Nucleus accumbens (tissue), 56 donors: ENCODE data around the gene ADAMTSL2.

Experiments used
- DNase-seq, 56 donors: peaks; one replicate each; lab custom pipeline; 2025; lab: John Stamatoyannopoulos, UW

ADAMTSL2 gene

GRCh38 chr9:133499132-133499891 is 35.2 kb upstream of the ADAMTSL2 start:
- no peak for DNase-seq

- DNase-seq, result no peak
These were observed 34.6 kb upstream of the ADAMTSL2 start for GRCh38 chr9:133499892-133500270.

GRCh38 chr9:133502112-133502511 is 32.4 kb upstream of the ADAMTSL2 start:
- DNase-seq, result no peak

- no peak for DNase-seq
These were observed 29.2 kb upstream of the ADAMTSL2 start for GRCh38 chr9:133505186-133505830.

- no peak for DNase-seq
These were observed 28.4 kb upstream of the ADAMTSL2 start for GRCh38 chr9:133505901-133506652.

- DNase-seq, result no peak
These were observed 27.9 kb upstream of the ADAMTSL2 start for GRCh38 chr9:133506653-133507038.

- no peak for DNase-seq
These were observed 27.1 kb upstream of the ADAMTSL2 start for GRCh38 chr9:133507246-133507965.

DNA sequence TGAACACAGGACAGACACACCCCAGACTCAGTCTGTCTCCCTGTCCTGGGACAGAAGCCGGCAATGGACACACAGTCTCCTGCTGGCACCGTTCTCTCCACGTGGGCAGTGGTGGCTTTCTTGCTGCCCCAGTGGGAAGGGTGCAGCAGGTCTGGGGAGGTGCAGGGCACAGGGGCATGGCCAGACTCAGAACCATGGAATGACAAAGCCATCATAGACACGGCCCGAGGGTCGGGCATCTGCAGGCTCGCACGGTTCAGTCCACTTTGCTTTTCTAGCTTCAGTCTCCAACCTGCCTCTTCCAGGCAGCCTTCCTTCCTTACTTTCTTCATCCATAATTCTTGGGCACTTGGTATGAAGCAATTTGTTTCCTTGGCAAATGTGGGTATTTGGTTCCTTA is 26.5 kb upstream of the ADAMTSL2 start:
- DNase-seq, result no peak

GRCh38 chr9:133509179-133510083 is 25.1 kb upstream of the ADAMTSL2 start:
- DNase-seq, result peak in 42 of 56 donors; percentile 8 to 78 (median 50)

- DNase-seq, result no peak
These were observed 23.5 kb upstream of the ADAMTSL2 start for GRCh38 chr9:133510926-133511505.

DNA sequence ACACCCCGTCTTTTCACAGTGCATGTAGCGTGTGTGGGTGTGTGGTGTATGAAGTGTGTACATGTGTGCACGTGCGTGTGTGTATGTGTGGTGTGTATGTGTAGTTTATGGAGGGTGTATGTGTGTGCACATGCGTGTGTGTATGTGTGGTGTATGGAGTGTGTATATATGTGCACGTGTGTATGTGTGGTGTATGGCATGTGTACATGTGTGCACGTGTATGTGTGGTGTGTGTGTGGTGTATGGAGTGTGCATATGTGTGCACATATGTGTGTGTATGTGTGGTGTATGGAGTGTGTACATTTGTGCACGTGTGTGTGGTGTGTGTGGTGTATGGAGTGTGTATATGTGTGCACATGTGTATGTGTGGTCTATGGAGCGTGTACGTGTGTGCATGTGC is 22.9 kb upstream of the ADAMTSL2 start:
- DNase-seq, result no peak

DNA sequence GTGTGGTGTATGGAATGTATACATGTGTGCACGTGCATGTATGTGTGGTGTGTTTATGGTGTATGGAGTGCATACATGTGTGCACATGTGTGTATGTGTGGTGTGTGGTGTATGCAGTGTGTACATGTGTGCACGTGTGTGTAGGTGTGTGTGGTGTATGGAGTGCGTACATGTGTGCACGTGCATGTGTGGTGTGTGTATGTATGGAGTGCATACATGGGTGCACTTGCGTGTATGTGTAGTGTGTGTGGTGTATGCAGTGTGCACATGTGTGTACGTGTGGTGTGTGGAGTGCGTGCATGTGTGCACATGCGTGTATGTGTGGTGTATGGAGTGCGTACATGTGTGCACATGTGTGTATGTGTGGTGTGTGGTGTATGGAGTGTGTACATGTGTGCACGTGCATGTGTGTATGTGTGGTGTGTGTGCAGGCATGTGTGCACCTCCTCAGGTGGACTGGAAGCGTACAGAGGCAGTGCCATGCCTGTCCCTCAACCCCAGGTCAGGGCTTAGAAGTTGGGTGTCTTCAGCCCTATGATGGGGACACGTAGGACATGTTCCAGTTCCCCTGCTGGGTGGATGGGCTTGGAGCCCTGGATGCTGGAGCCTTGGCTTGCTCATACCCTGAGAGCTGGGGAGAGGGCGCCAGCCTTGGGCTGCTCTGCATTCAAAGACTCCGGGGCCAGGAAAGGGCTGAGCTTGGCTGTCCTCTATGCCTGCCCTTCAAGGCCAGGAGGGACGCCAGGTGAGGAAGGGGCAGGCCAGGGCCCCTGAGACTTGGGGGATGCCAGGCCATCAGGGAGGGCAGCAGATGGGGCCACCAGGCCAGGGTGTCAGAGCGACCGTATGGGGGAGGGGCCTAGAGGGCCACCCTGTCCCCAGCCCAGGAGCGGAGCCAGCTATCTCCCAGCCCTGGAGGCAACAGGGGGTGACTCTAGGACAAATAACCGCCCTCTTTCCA is 22.0 kb upstream of the ADAMTSL2 start:
- no peak for DNase-seq

- DNase-seq, result peak in 8 of 56 donors; percentile 13 to 36 (median 23)
These were observed 21.0 kb upstream of the ADAMTSL2 start for GRCh38 chr9:133513214-133514100.

DNA sequence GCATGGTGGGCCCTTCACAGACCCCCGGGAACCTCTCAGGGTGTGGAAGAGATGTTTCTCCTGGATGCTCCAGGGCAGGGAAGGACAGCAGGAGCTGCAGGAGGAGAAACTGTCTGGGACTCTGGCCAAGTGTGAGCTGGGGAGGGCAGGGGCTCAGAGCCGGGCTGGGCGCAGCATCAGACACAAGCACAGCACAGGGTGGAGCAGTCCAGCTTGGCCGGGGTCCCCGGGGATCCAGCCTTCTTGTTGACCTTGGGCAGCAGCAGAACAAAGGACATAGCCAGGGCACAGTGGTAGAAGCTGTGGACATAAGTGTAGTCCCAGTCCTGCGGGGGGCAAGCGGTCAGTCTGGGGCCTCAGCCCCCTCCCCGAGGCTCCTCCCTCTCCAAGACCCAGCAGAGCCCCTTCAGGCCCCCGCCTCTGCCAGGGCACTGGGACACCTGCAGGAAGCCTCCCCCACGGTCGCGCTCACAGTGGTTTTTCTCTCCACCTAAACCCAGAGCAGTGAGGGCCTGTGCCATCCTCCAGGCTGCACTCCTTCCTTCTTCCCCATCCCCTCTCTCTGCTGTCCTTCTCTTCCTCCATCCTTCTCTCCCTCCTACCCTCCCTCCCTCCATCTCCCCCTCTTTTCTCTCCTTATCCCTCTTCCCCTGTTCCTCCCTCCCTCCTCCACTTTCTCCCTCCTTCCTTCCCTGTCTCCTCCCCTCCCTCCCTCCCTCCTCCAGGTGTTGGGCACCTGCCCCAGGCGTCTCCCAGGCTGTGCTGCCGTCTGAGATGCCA is 19.9 kb upstream of the ADAMTSL2 start:
- DNase-seq, result peak in 39 of 56 donors; percentile 18 to 79 (median 54)

GRCh38 chr9:133515240-133515610 is 19.3 kb upstream of the ADAMTSL2 start:
- no peak for DNase-seq

DNA sequence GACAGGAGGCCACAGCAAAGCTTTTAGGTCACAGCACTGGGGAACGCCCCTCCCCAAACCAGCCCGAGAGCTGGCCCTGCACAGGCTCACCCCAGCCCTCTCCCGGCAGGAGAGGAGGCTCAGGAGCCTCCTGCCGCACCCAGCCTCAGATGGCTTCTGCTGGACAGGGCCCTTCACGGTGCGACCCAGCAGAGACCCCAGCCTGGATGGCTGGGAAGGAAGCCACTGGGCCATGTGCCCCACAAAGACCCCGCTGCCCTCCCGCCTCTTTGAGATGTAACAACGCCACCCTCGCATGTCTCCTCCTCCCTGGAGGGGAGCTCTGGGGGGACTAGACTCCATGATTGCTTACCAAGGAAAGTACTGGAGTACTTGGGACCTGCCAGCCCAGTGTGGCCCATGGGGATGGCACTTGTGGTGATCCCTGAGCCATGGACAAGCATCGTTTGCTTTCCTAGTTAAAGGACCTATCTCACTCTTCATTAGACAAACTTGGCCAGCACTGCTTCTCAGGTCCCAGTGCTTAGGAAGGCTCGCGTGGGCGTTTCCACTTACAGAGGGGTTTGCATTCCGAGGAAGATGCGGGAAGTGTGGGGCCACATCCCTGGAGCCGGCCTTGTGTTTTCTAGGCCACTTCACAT is 18.8 kb upstream of the ADAMTSL2 start:
- DNase-seq, result no peak
